ENCODE measurements around the gene DSG1.

DNA sequence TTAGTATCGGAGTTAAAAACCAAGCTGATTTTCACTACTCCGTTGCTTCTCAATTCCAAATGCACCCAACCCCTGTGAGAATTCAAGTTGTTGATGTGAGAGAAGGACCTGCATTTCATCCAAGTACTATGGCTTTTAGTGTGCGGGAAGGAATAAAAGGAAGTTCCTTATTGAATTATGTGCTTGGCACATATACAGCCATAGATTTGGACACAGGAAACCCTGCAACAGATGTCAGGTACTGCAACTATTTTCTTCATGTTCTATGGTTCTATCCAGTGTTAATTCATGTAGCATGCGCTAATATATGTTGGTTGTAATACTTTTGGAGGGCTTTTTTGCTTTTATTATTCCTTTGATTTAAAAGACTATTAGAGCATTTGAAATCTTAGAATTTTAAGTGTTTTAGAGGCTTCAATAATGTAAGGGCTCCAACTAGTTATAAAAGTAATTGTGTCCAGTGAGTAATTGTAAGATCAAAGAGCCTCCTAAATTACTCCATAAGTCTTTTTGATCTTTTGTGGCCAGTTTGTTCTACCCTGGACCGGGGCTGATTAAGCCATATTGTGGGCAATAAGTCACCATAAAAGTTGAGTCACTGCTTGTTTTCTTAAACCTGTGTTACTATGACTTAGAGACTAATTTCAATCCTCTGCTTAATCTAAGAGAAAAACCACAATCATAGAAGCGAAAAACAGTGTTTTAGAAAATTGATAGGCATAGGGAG, 81.5 kb downstream of the DSG1 start:
- TF ChIP-seq, protein P1, sequence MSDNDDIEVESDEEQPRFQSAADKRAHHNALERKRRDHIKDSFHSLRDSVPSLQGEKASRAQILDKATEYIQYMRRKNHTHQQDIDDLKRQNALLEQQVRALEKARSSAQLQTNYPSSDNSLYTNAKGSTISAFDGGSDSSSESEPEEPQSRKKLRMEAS (IDR thresholded peaks at IDR 0.05) = no peak
- TF ChIP-seq, protein P2, sequence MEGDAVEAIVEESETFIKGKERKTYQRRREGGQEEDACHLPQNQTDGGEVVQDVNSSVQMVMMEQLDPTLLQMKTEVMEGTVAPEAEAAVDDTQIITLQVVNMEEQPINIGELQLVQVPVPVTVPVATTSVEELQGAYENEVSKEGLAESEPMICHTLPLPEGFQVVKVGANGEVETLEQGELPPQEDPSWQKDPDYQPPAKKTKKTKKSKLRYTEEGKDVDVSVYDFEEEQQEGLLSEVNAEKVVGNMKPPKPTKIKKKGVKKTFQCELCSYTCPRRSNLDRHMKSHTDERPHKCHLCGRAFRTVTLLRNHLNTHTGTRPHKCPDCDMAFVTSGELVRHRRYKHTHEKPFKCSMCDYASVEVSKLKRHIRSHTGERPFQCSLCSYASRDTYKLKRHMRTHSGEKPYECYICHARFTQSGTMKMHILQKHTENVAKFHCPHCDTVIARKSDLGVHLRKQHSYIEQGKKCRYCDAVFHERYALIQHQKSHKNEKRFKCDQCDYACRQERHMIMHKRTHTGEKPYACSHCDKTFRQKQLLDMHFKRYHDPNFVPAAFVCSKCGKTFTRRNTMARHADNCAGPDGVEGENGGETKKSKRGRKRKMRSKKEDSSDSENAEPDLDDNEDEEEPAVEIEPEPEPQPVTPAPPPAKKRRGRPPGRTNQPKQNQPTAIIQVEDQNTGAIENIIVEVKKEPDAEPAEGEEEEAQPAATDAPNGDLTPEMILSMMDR (CRISPR knock-in tag; IDR thresholded peaks at IDR 0.05) = no peak
- no peak for TF ChIP-seq ATAD3A (CRISPR knock-in tag; IDR thresholded peaks at IDR 0.05)
- no peak for TF ChIP-seq NR2F2 (IDR thresholded peaks at IDR 0.05; ENCODE audit: borderline replicate concordance, low read depth)
- no peak for TF ChIP-seq FOXK1 (CRISPR knock-in tag; IDR thresholded peaks at IDR 0.05; ENCODE audit: borderline replicate concordance, low read depth)
- TF ChIP-seq EP300 (IDR thresholded peaks at IDR 0.05; ENCODE audit: low read depth in 2 of 2, low read length in 2 of 2) = peak in 1 of 2 experiments; percentile 79; a peak in 2 of 4 replicates
- TF ChIP-seq EP300 (CRISPR knock-in tag; IDR thresholded peaks at IDR 0.05; ENCODE audit: borderline replicate concordance) = no peak
- TF ChIP-seq SMAD9 (CRISPR knock-in tag; IDR thresholded peaks at IDR 0.05) = no peak
- no peak for TF ChIP-seq ZNF747 (CRISPR knock-in tag; IDR thresholded peaks at IDR 0.05; ENCODE audit: borderline replicate concordance)
- TF ChIP-seq RBFOX2 (IDR thresholded peaks at IDR 0.05; ENCODE audit: low read depth, low read length) = no peak
- TF ChIP-seq THAP11 (CRISPR knock-in tag; IDR thresholded peaks at IDR 0.05) = no peak
- TF ChIP-seq, protein P3, sequence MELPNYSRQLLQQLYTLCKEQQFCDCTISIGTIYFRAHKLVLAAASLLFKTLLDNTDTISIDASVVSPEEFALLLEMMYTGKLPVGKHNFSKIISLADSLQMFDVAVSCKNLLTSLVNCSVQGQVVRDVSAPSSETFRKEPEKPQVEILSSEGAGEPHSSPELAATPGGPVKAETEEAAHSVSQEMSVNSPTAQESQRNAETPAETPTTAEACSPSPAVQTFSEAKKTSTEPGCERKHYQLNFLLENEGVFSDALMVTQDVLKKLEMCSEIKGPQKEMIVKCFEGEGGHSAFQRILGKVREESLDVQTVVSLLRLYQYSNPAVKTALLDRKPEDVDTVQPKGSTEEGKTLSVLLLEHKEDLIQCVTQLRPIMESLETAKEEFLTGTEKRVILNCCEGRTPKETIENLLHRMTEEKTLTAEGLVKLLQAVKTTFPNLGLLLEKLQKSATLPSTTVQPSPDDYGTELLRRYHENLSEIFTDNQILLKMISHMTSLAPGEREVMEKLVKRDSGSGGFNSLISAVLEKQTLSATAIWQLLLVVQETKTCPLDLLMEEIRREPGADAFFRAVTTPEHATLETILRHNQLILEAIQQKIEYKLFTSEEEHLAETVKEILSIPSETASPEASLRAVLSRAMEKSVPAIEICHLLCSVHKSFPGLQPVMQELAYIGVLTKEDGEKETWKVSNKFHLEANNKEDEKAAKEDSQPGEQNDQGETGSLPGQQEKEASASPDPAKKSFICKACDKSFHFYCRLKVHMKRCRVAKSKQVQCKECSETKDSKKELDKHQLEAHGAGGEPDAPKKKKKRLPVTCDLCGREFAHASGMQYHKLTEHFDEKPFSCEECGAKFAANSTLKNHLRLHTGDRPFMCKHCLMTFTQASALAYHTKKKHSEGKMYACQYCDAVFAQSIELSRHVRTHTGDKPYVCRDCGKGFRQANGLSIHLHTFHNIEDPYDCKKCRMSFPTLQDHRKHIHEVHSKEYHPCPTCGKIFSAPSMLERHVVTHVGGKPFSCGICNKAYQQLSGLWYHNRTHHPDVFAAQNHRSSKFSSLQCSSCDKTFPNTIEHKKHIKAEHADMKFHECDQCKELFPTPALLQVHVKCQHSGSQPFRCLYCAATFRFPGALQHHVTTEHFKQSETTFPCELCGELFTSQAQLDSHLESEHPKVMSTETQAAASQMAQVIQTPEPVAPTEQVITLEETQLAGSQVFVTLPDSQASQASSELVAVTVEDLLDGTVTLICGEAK (IDR thresholded peaks at IDR 0.05) = no peak
- TF ChIP-seq, protein P3 (CRISPR knock-in tag; IDR thresholded peaks at IDR 0.05) = no peak
- TF ChIP-seq SP4 (CRISPR knock-in tag; IDR thresholded peaks at IDR 0.05) = no peak
- TF ChIP-seq ZBTB8A (CRISPR knock-in tag; IDR thresholded peaks at IDR 0.05; ENCODE audit: borderline replicate concordance, low read depth) = no peak
